ENCODE measurements around the gene NRXN3. TPM values are rescaled to one million over a fixed set of nuclear protein-coding genes. Genes with fewer than 3 reads are reported as not detected.

NRXN3 gene
- total and polyA plus RNA-seq, 2 donors (not counting 1 experiment from before 2014, with no cell fraction given) = 0.83 to 34.6 TPM

GRCh38 chr14:79658221-79658620 is 1488.0 kb downstream of the NRXN3 start:
- TF ChIP-seq CTCF (conservative IDR thresholded peaks at IDR 0.05 in 1 of 2, IDR thresholded peaks at IDR 0.05 in 1 of 2; ENCODE audit: low read depth in 1 of 2, low read length in 2 of 2) (no peak), EZH2 (IDR thresholded peaks at IDR 0.05; ENCODE audit: low read length, missing control alignments) (no peak)
- H3K9me3 ChIP-seq (ENCODE audit: control insufficient read depth, insufficient read depth, low read depth, low read length) = no peaks in the 10 kb centered on the region
- H3K9ac ChIP-seq (ENCODE audit: insufficient read depth, low read length) = no peak overlapping the region
- H3K36me3 ChIP-seq (ENCODE audit: control insufficient read depth, insufficient read depth, low read length) = no peaks in the 10 kb centered on the region
- H4K20me1 ChIP-seq (ENCODE audit: control insufficient read depth, extremely low read depth, insufficient read depth, low read length) = no peaks in the 10 kb centered on the region
- H2AFZ ChIP-seq (ENCODE audit: low read length) = no peak overlapping the region
- no peak for DNase-seq (ENCODE audit: low read depth in 2 of 2)
- no peaks in the 10 kb centered on the region for H3K79me2 ChIP-seq (ENCODE audit: control insufficient read depth, insufficient read depth, low read length)
- no peaks in the 10 kb centered on the region for H3K4me1 ChIP-seq (ENCODE audit: control insufficient read depth, extremely low read depth, insufficient read depth, low read length)
- no peak overlapping the region for H3K27ac ChIP-seq (ENCODE audit: insufficient read depth, low read length)
- H3K4me3 ChIP-seq (replicated peaks in 1 of 4; ENCODE audit: control extremely low read depth in 1 of 4, insufficient read depth in 1 of 4, low read depth in 3 of 4, low read length in 4 of 4) = no peak overlapping the region
- no peaks in the 10 kb centered on the region for H3K27me3 ChIP-seq (ENCODE audit: control insufficient read depth, insufficient read depth, low read length)
- H3K4me2 ChIP-seq (ENCODE audit: extremely low read depth, insufficient read depth, low read length) = no peak overlapping the region

- no peak overlapping the region for H3K9ac ChIP-seq (ENCODE audit: insufficient read depth, low read length)
These were observed 1488.6 kb downstream of the NRXN3 start for GRCh38 chr14:79658769-79659168.

More at GRCh38 chr14:79658769-79659168, 1488.6 kb downstream of the NRXN3 start:
- no peaks in the 10 kb centered on the region for H3K4me1 ChIP-seq (ENCODE audit: control insufficient read depth, extremely low read depth, insufficient read depth, low read length)
- H3K9me3 ChIP-seq (ENCODE audit: control insufficient read depth, insufficient read depth, low read depth, low read length) = no peaks in the 10 kb centered on the region
- H2AFZ ChIP-seq (ENCODE audit: low read length) = no peak overlapping the region
- H3K4me3 ChIP-seq (replicated peaks in 1 of 4; ENCODE audit: control extremely low read depth in 1 of 4, insufficient read depth in 1 of 4, low read depth in 3 of 4, low read length in 4 of 4) = no peak overlapping the region
- no peaks in the 10 kb centered on the region for H4K20me1 ChIP-seq (ENCODE audit: control insufficient read depth, extremely low read depth, insufficient read depth, low read length)
- H3K36me3 ChIP-seq (ENCODE audit: control insufficient read depth, insufficient read depth, low read length) = no peaks in the 10 kb centered on the region
- H3K4me2 ChIP-seq (ENCODE audit: extremely low read depth, insufficient read depth, low read length) = no peak overlapping the region
- H3K27ac ChIP-seq (ENCODE audit: insufficient read depth, low read length) = no peak overlapping the region
- H3K27me3 ChIP-seq (ENCODE audit: control insufficient read depth, insufficient read depth, low read length) = no peaks in the 10 kb centered on the region
- DNase-seq (ENCODE audit: low read depth in 2 of 2) = no peak
- H3K79me2 ChIP-seq (ENCODE audit: control insufficient read depth, insufficient read depth, low read length) = no peaks in the 10 kb centered on the region
- TF ChIP-seq EZH2 (IDR thresholded peaks at IDR 0.05; ENCODE audit: low read length, missing control alignments) (no peak), CTCF (conservative IDR thresholded peaks at IDR 0.05 in 1 of 2, IDR thresholded peaks at IDR 0.05 in 1 of 2; ENCODE audit: low read depth in 1 of 2, low read length in 2 of 2) (no peak)

All from fibroblast of lung (primary cell).